NCI-H345 treated with DMSO at 0.1 percent for 48 hours (cell line): ENCODE results near the gene RAPGEF3.

ENCODE experiments used
- DNase-seq: peaks from one replicate; lab custom pipeline; 2025; ENCODE audit not compliant: unreplicated experiment; lab: John Stamatoyannopoulos, UW

RAPGEF3 gene

DNA sequence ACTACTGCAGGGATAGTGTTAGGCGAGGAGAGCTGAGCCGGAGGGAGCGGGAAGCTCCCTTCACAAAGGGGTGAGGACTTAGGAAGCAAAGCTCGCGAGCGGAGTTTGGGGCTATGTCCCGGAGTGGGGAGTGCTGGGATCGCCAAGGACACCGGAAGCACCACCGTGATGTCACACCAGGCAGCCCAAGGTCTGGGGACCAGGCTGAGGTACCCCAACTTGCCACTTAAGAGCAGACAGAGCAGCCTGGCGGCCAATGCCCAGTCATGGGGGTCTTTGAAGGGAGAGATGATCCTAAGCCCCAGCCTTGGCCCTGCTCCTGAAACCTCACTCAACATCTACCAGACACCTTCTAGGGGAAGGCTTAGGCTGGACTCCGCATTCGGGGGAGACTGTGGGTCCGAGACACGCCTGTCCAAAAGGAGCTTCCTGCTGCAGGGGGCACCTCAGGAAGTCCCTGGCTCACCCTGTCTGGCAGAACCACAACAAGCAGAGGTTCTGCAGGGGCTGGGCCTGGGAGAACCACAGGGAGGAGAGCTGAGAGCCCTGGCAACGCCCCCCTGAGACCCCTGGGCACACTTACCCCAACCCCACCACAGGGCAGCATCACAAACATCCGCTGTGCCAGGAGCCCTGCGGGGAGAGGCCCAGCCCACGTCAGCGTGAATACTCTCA, 32.1 kb upstream of the RAPGEF3 start:
- no peak for DNase-seq

DNA sequence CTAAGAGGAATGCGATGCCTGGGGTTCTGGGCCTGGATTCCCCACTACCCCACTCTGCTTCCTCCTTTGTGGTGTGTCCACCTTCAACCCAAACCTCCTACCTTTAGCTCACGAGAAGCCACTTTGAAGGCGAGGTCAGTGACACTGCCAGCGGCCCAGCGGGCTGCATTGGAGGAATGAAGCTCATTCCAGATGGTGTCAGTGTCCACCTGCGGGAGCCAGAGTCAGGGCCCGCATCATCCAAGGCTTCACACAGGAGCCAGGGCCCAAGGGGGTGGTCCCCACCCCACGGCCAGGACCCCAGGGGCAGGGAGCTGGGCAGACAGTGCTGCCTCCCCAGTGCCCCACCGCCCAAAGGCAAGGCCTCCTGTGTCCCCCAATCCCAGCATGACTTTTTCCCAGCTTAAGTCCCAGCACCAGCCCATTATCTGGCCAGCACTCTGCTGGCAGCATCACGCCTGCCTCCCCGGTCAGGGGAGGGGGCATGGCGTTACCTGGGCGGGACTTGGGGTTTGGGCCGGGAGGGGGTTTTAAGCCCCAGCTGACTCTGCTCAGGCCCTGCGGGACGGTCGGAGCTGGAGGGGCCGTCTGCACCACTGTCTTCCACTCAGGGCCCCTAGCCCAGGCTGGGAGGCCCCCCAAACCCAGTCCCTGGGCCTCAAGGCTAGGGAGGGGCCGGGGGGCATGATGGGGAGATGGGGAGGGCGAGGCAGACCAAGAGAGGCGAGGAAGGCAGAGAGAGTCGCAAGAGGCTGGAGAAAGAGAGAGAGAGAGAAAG, 31.2 kb upstream of the RAPGEF3 start:
- no peak for DNase-seq

DNA sequence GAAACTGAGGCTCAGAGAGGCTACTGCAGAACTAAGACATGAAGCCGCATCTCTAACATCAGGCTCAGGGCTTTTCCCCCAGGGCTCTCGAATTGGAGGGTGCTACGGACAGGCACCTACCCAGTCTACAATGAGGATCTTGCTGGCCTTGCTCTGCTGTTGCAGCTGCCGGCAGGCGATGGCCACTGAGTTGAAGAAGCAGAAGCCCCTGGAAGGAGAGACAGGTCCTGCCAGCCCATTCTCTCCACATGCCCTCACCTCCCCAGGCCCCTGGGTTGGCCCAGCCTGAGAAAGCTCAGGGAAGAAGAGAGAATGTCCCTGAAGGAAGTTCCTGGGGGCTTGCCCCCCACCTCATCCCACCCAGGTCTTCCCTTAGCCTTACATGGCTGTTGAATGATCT, 30.5 kb upstream of the RAPGEF3 start:
- DNase-seq, result no peak

DNA sequence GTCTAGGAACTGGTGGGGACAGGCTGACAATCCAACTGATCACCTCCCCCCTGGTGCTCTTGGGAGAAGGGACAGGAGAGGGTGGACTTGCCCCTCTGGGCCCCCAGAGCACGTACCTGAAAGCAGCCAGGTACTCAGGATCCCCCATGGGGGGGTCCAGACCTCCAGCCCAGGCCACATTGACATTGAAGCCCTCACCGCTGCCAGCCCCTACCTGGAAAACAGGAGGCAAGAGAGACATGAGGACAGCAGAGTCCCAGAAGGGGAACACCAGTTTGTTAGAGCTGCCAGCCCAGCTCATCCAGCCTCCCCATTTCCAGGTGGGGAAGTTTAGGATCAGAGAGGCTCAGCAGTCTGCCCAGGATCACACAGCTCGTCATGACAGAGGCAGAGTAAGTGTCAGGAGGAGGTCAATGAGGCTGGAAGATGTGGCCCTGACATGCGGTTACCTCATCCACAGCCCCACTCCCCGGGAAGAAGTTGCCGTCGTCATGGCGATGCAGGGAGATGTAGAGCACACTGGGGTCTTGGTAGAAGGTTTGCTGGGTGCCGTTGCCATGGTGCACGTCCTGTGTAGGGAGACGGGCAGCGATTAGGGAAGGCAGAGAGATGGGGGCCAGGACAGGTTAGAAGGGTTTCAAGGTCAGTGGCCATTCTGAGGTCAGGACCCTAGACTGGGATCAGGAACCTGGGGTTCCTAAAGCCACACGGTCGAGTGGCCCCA, 29.1 kb upstream of the RAPGEF3 start:
- DNase-seq, result no peak

DNA sequence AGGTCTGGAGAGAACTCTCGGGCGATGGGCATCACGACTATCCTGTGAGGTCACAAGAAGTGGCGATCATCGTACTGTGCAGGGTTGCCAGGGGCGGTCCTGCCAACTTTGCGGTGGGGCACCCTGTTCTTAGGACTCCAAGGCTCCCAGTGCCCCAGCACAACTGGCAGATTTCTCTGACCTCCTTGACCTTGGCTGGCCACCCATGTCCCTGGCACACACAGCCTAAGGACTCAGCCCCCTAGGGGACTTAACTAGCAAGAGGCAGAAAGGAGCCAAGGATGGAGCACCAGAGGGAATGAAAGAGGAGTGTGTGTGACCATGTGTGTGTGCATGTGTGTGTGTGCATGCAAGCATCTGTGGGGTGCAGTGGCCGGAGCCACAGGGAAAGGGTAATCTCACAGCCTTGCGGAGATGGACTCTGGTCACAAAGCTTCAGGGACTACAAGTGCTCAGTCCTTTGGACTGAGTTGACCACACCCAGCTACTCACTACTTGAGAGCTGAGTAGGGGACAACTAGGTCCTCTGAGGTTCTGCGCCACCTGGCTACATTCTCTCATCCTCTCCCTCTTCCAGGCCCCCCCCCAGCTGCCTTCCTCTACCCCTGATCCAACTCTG, 28.1 kb upstream of the RAPGEF3 start:
- DNase-seq, result no peak

DNA sequence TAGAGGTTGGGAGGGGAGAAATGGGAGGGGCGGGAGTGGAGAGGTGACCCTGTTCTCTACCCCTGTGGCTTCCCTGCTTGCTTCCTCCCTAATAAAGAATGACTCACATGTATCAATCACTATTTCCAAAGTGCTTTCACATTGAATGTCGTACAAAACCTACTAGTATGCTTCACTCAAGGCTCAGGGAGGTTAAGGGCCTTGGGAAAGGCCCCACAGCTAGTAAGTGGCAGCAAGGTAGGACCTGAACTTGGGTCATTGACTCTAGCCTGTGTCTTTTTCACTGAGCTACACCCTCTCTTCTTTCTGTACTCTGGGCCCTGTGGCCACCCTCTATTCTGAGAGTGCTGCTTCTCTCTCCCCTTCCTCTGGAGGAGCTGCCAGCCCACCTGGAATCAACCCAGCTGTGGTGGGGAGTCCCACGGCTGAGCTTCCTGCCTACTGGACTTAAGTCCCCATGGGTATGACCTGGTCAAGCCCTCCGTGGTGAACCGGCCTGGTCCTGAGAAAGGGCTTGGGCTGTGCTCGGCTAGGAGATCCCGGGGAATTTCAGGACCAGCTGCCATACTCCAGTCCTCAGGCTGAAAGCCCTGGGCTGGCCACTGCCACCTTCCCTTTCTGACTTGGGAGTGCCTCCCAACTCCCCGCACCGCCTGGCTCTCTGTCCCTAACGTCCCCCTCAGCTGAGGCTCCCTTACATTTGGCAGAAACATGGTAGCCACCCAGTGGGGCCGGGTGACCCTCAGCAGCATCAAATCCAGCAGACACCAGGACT, 27.4 kb upstream of the RAPGEF3 start:
- DNase-seq, result no peak

DNA sequence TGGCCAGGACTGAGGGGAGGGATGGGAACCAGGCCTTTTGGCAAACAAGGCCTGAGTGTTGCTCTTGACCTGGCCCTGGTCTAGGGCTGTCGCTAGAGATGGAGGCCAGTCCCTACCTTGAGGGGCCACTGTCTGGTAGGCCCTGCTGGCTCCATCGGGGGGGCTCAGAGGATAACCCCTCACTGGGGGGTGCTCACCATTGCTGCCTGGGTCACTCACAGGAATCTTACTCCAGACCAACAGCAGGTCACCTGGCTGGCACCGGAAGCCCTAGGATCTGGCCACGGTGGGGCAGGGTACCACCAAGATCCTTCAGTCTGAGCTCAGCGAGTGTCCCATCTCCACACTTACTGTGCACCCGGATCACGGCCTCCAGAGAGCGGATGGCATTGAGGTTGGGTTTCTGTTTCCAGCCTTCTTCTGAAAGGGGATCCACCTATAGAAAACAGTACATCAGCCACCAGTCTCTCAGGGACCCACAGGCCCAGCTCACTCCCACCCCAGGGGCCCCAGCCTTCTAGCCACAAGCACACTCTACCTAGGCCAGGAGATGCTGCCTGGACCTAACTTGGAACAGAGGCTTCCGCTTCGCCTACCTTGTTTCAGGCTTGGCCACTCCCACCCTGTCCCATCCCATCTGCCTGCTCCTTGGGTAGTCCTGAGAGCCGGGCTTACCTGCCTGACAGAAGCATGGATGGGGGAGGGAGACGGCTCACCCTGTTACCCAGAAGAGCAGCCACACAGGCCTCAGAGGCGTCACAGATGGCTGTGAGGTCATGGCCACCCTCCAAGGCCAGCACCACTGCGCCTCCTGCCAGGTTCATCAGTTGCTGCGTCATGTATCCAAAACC, 26.6 kb upstream of the RAPGEF3 start:
- no peak for DNase-seq

DNA sequence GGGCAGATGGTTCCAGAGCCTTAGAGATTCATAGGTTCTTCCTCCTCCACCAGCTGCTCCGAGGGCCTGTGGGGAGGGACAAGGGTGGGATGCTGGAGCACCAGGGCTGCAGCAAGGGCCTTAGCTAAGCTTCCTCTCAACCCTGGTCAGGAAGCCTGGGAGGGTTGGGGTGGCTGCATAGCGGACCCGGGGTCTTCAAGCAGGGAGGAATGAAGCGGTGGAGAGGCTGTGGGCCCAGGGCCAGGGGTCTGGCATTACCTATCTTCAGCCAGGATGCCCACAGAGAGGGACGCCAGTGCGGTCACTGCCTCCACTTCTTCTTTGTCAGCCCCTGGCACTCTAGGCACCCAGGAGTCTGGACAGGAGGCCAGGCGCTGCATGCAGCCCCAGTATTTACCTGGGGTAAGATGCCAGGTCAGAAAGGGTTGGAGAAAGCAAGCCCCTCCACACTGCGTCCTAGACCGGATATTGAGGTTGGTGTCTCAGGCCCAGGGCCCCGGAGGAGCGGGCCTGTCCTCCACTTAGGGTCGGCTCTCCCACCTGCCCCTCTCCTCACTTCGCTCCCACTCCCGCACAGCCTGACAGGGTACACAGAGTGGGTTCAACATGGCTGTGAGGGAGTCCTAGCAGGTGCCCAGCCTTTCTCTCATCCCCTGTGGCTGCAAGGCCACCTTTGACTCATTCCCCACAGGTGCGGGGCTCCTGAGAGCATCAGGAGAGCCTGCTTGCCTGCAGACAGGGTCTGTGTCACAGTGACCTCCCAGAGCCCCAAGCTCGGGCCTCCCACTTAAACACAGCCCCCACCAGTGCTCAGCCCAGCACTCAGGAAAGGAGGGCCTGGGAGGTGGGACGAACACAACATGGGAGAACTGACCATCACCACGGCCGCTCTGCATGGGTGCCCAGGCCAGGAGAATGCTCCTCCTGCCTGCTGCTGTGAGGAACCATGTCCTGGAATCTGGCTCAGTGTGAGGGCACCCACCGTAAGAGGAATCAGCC, 25.4 kb upstream of the RAPGEF3 start:
- DNase-seq, result no peak

DNA sequence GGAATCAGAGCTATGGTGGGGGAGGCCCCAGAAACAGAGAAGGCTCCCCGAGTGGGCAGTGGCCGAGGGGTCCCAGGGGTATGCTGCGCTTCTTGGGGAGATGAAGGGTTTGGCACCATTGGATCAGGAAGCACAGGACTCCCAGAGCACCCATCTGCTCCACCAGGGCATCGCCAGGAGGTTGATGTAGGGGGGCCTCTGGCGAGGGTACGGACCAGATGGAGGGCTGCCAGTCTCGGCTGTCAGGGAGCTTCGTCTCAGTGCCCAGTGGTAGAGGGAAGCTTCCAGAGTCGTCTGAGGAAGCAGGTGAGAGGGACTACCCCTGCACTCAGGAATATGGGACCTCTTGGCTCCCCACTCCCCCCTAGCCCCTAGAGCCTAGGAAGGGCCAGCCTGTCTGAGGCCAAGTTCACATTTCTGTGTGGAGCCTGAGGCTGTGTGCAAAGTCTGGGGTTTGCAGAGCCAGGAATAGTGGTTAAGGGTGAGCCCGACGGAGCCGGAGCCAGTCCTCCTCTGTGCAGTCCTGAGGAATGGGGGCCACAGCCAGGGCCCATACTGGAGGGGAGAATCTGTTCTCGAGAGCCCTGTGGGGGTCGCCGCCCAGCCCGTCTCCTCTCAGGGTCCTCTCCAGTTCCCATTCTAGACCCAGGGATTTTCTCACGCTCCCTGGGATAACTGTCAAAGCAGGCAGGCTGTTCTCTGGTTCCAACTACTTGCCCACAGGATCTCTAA, 24.5 kb upstream of the RAPGEF3 start:
- DNase-seq, result no peak

DNA sequence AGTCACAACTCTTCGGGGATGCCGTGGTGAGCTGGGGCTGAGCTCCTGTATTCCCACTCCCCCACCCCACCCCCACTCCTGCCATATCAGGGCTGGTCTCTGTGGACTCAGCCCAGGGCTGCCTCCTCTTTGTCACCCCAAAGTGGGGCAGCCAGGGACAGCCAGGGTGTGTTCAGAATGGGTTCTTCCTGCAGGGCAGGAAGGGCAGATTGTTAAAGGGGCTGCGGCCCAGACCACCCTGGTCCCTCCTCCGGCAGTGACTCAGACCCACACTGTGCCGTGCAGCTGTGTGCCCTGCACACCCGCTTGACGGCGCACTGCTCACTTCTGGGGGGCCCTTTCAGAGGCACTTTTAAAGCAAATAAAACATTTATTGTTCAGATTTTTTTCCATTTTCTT, 23.7 kb upstream of the RAPGEF3 start:
- DNase-seq, result no peak

DNA sequence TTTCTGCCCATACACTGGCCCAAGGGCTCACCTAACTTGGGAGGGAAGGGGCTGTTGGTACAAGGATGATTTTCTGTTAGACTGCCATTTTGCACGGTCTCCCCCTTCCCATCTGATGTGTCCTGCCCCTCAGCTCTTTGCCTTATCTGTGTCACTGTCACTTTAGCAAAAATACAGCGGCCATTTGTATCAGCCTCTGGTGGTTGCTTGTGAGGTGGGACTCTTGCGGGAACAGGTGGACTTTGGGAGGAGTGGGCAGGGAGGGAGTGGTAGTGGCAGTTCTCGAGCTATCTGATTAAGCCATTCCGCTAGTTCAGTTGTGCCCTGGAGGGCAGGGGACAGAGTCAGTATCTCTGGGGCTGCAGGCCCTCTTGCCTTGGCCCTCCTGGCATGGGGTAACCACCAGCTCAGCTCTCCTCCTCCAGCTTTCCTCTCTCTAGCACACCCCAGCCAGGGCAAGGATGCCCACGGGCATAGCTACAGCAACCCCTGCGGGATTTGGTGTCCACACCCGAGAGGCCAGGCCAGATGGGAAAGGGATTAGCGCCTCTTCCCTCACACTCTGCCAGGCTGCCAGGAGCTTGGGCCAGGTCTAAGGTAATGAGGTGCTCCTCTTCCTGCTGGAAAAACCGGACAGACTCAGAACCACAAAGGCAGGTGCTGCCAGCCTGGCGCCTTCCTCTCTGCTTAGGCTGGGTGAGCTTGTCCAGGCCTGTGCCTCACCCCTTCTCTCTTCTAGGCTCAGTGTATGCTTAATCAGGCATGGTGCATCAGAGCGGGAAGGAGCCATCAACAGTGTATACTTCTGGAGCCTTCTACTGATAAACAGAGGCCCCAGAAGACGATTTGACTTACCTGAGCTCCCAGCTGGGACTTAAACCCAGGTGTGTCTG, 23.0 kb upstream of the RAPGEF3 start:
- no peak for DNase-seq

DNA sequence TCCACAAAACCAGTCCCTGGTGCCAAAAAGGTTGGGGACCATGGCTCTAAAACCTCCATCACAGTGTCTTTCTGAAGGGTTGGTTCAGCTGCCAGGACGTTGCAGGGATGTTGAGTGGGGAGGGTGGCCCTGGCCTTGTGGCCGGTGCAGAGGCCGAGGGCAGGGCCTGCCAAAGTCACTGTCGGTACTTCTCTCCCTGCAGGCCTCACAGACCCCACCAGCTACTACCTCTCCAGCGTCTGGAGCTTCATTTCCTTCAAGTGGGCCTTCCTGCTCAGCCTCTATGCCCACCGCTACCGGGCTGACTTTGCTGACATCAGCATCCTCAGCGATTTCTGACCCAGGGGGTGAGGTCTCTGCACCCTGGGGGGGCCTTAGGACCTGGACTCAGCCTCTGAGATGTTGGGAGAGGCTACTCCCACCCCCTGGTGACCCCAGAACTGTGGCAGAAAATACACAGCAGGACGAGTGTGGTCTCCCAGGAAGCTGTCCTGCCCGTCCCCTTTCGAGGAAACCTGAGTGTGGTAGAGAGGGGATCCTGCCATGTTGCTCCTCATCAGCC, 21.3 kb upstream of the RAPGEF3 start:
- no peak for DNase-seq

DNA sequence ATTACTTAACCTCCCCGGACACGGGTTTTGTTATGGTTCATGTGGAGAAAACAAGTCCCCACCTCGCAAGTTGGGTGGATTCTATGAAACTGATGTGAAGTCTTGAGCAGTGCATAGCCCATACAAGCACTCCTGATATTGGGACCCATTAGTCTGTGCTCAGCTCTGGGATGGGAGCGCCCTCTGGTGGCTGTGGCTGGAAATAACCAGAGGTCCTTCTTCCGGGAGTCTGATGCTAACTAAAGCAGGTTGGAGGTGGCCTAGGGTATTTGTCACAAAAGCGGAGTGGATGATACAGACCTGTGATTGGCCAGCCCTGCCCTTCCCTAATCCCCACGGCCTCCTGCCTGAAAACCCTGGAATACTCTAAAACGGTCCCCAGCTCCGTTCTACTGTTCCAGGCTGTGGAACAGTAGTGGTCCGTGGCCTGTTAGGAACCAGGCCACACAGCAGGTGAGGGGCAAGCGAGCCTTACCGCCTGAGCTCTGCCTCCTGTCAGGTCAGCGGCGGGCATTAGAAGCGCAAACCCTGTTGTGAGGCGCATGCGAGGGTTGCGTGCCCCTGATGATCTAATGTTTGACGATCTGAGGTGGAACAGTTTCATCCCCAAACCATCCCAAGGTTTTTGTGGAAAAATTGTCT, 20.7 kb upstream of the RAPGEF3 start:
- no peak for DNase-seq

DNA sequence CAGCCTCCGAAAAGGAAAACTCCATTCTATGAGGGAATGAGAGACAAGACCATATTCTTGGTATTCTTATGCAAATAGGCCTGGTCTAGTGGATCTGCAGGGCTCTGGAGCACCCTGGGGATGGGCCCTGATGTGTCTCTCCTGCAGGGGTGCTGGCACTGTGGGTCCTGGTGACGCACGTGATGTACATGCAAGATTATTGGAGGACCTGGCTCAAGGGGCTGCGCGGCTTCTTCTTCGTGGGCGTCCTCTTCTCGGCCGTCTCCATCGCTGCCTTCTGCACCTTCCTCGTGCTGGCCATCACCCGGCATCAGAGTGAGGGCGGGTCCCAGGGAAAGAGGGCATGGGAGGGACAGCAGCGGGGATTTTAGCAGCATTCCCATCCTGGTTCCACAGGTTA, 20.2 kb upstream of the RAPGEF3 start:
- DNase-seq, result no peak

DNA sequence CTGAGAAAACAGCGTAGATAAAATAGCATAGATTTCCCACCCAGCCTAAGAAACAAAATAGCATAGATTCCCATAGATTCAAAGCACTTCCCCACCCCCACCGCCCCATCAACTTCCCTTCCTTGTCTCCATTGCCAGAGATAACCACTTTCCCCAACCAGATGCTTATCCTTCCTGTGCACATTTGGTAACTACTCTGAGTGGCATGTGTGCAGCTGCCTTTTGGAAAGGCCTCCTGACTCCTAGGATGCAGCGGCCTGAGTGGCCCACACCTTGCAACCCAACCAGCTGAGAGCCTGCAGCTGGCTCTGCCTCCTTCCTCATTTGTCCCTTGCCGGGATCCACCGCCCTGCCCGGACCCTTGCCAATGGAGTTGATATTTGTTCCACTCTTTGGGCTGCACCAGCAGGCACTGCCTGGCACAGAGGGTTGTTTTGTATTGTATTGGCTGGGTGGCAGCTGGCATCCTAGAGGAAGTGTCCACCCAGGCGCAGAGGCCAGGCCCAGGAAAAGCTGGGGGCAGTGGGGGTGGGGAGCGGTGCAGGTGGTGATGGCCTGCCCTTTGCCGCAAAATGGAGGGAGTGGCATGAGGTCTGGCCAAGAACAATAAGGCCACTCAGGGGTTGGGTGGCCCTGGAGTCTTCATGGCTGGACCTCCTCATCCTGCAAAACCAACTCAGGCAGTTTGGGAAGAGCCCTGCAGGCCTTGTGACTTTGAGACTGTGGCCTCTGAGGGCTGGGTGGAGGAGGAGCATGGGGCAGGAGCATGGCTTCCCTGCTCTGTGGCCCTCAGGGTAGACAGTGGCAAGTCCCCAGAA, 19.3 kb upstream of the RAPGEF3 start:
- DNase-seq, result no peak
